Thoracic aorta (tissue), 2 donors: ENCODE results near the gene NRXN3. TPM values are rescaled to one million over a fixed set of nuclear protein-coding genes. Genes with fewer than 3 reads are reported as not detected.

Experiments used
- ATAC-seq: fragments of 150-250 bp; one replicate; pipeline ENCODE4 v1.8.0; 2017; ENCODE audit warnings: low read depth; ENCODE audit not compliant: insufficient number of reproducible peaks, low FRiP score
- DNase-seq: peaks from one replicate; pipeline ENCODE4 v3.0.0-alpha.2; 2020; ENCODE audit warnings: low spot score
- H3K27ac ChIP-seq, 2 donors: fragments of 200-600 bp; sonication (generic); 1 replicate in 1 of 2; 2 replicates in 1 of 2; pipeline ENCODE4 v1.5.1; 2016; ENCODE audit warnings: mild to moderate bottlenecking in 2 of 2, moderate library complexity in 2 of 2
- H3K27me3 ChIP-seq: fragments of 200-600 bp; sonication (generic); replicated peaks from 2 replicates; pipeline ENCODE4 v1.6.0; 2016; ENCODE audit warnings: mild to moderate bottlenecking; ENCODE audit not compliant: insufficient read depth
- H3K36me3 ChIP-seq: fragments of 200-600 bp; sonication (generic); one replicate; pipeline ENCODE4 v1.5.1; 2016
- H3K4me1 ChIP-seq, 2 donors: fragments of 200-600 bp; sonication (generic); 1 replicate in 1 of 2; 2 replicates in 1 of 2; pipeline versions ENCODE4 v1.5.1 to v1.6.0; 2016; ENCODE audit warnings: low read depth in 2 of 2, mild to moderate bottlenecking in 1 of 2; ENCODE audit not compliant: control insufficient read depth in 1 of 2
- H3K4me3 ChIP-seq: fragments of 200-600 bp; sonication (generic); 2 replicates; pipeline ENCODE4 v1.5.1; 2016; ENCODE audit warnings: mild to moderate bottlenecking
- H3K9me3 ChIP-seq: fragments of 200-600 bp; sonication (generic); 2 replicates; pipeline ENCODE4 v1.5.1; 2016
- CTCF ChIP-seq: fragments of 200-600 bp; sonication (generic); IDR thresholded peaks from one replicate; pipeline ENCODE4 v1.5.1; 2019; ENCODE audit warnings: antibody characterized with exemption
- total RNA-seq, 2 donors: library from RNA; depleted of rRNA; stranded (reverse); fragments of >200 nt; gene quantifications; one replicate each; pipeline versions ENCODE4 v1.1.0 to v1.2.3, GENCODE V29; 2016

NRXN3 gene
- total RNA-seq, 2 donors from 2014 or later, result 5.6 to 33.3 TPM

GRCh38 chr14:78488938-78489337, 318.8 kb downstream of the NRXN3 start:
- H3K4me1 ChIP-seq, result no peaks in the 10 kb centered on the region
- H3K4me3 ChIP-seq, result no peak overlapping the region
- no peaks in the 10 kb centered on the region for H3K27me3 ChIP-seq
- no peaks in the 10 kb centered on the region for H3K9me3 ChIP-seq
- no peak for TF ChIP-seq CTCF
- no peak for DNase-seq
- no peak overlapping the region for H3K27ac ChIP-seq
- no peaks in the 10 kb centered on the region for H3K36me3 ChIP-seq
- ATAC-seq, result no peak

- Histone ChIP-seq H3K27me3 (no peaks in the 10 kb centered on the region), H3K4me3 (no peak overlapping the region), H3K9me3 (no peaks in the 10 kb centered on the region), H3K27ac (no peak overlapping the region), H3K4me1 (no peaks in the 10 kb centered on the region), H3K36me3 (no peaks in the 10 kb centered on the region)
- DNase-seq (no peak), ATAC-seq (no peak)
- no peak for TF ChIP-seq CTCF
Measured at GRCh38 chr14:78491048-78491447, 320.9 kb downstream of the NRXN3 start.

GRCh38 chr14:78498062-78498595, 328.0 kb downstream of the NRXN3 start:
- DNase-seq, result no peak
- no peak for TF ChIP-seq CTCF
- no peaks in the 10 kb centered on the region for H3K9me3 ChIP-seq

GRCh38 chr14:78501909-78502308, 331.7 kb downstream of the NRXN3 start:
- no peak for DNase-seq
- ATAC-seq, result no peak
- H3K27me3 ChIP-seq, result no peaks in the 10 kb centered on the region
- no peaks in the 10 kb centered on the region for H3K9me3 ChIP-seq
- no peak for TF ChIP-seq CTCF
- H3K27ac ChIP-seq, result no peak overlapping the region
- H3K4me3 ChIP-seq, result no peak overlapping the region
- no peaks in the 10 kb centered on the region for H3K4me1 ChIP-seq
- no peaks in the 10 kb centered on the region for H3K36me3 ChIP-seq

More at GRCh38 chr14:78498062-78498595, 328.0 kb downstream of the NRXN3 start:
- no peaks in the 10 kb centered on the region for H3K27me3 ChIP-seq
- H3K4me3 ChIP-seq, result no peak overlapping the region
- H3K36me3 ChIP-seq, result no peaks in the 10 kb centered on the region
- H3K4me1 ChIP-seq, result no peaks in the 10 kb centered on the region
- no peak for ATAC-seq
- no peak overlapping the region for H3K27ac ChIP-seq

- no peaks in the 10 kb centered on the region for H3K9me3 ChIP-seq
- no peak for ATAC-seq
- H3K4me3 ChIP-seq, result no peak overlapping the region
- no peaks in the 10 kb centered on the region for H3K4me1 ChIP-seq
- H3K27ac ChIP-seq, result no peak overlapping the region
- no peak for DNase-seq
- H3K27me3 ChIP-seq, result no peaks in the 10 kb centered on the region
- H3K36me3 ChIP-seq, result no peaks in the 10 kb centered on the region
- TF ChIP-seq CTCF, result no peak
Measured at GRCh38 chr14:78508023-78508422, 337.9 kb downstream of the NRXN3 start.
